Activated naive CD4-positive, alpha-beta T cell treated with anti-CD3 and anti-CD28 coated beads, Interleukin-2, amount 50 U/mL, for 24 hours (primary cell): ENCODE measurements around the gene ZFAND3.

Experiments used
- H3K27ac Mint-ChIP-seq: one replicate; pipeline ENCODE4 v1.8.0; 2021; ENCODE audit warnings: mild to moderate bottlenecking, mixed read lengths
- H3K27me3 Mint-ChIP-seq: one replicate; pipeline ENCODE4 v1.8.0; 2021; ENCODE audit warnings: mixed read lengths
- H3K36me3 Mint-ChIP-seq: one replicate; pipeline ENCODE4 v1.8.0; 2021; ENCODE audit warnings: mixed read lengths
- H3K4me1 Mint-ChIP-seq: one replicate; pipeline ENCODE4 v1.8.0; 2021; ENCODE audit warnings: mixed read lengths
- H3K4me3 Mint-ChIP-seq: one replicate; pipeline ENCODE4 v1.8.0; 2021; ENCODE audit warnings: mild to moderate bottlenecking, mixed read lengths
- H3K9me3 Mint-ChIP-seq: one replicate; pipeline ENCODE4 v1.8.0; 2021; ENCODE audit warnings: mixed read lengths

ZFAND3 gene

GRCh38 chr6:37913210-37913609 is 93.7 kb downstream of the ZFAND3 start:
- Mint-ChIP-seq H3K9me3 (no peaks in the 10 kb centered on the region), H3K36me3 (peaks cover 11% of the 10 kb centered on the region), H3K4me3 (no peak overlapping the region), H3K4me1 (peaks cover 76% of the 10 kb centered on the region), H3K27me3 (no peaks in the 10 kb centered on the region), H3K27ac (peak overlapping the region; percentile 4)

GRCh38 chr6:37915463-37915862 is 95.9 kb downstream of the ZFAND3 start:
- Mint-ChIP-seq H3K9me3 (no peaks in the 10 kb centered on the region), H3K36me3 (peaks cover 13% of the 10 kb centered on the region), H3K4me1 (peaks cover 75% of the 10 kb centered on the region), H3K27ac (no peak overlapping the region), H3K4me3 (no peak overlapping the region), H3K27me3 (no peaks in the 10 kb centered on the region)

GRCh38 chr6:37916149-37916548 is 96.6 kb downstream of the ZFAND3 start:
- H3K27me3 Mint-ChIP-seq = no peaks in the 10 kb centered on the region
- peaks cover 75% of the 10 kb centered on the region for H3K4me1 Mint-ChIP-seq
- H3K9me3 Mint-ChIP-seq = no peaks in the 10 kb centered on the region
- no peak overlapping the region for H3K4me3 Mint-ChIP-seq
- H3K36me3 Mint-ChIP-seq = peaks cover 12% of the 10 kb centered on the region
- H3K27ac Mint-ChIP-seq = no peak overlapping the region

- Mint-ChIP-seq H3K9me3 (no peaks in the 10 kb centered on the region), H3K4me1 (peaks cover 72% of the 10 kb centered on the region), H3K27me3 (no peaks in the 10 kb centered on the region), H3K27ac (no peak overlapping the region), H3K36me3 (peaks cover 12% of the 10 kb centered on the region), H3K4me3 (no peak overlapping the region)
Observed at GRCh38 chr6:37916675-37917074, 97.1 kb downstream of the ZFAND3 start.

GRCh38 chr6:37917566-37917965 is 98.0 kb downstream of the ZFAND3 start:
- Mint-ChIP-seq H3K27ac (no peak overlapping the region), H3K9me3 (no peaks in the 10 kb centered on the region), H3K36me3 (peaks cover 12% of the 10 kb centered on the region), H3K27me3 (no peaks in the 10 kb centered on the region), H3K4me3 (no peak overlapping the region), H3K4me1 (peaks cover 70% of the 10 kb centered on the region)

GRCh38 chr6:37919417-37920157 is 100.1 kb downstream of the ZFAND3 start:
- Mint-ChIP-seq H3K4me1 (peaks cover 70% of the 10 kb centered on the region), H3K4me3 (no peak overlapping the region), H3K36me3 (peaks cover 12% of the 10 kb centered on the region), H3K9me3 (no peaks in the 10 kb centered on the region), H3K27ac (no peak overlapping the region), H3K27me3 (no peaks in the 10 kb centered on the region)

GRCh38 chr6:37920667-37921066 is 101.1 kb downstream of the ZFAND3 start:
- no peaks in the 10 kb centered on the region for H3K27me3 Mint-ChIP-seq
- peaks cover 69% of the 10 kb centered on the region for H3K4me1 Mint-ChIP-seq
- H3K9me3 Mint-ChIP-seq = no peaks in the 10 kb centered on the region
- H3K27ac Mint-ChIP-seq = no peak overlapping the region
- peaks cover 6% of the 10 kb centered on the region for H3K36me3 Mint-ChIP-seq
- H3K4me3 Mint-ChIP-seq = peak overlapping the region; percentile 56

GRCh38 chr6:37922563-37922962 is 103.0 kb downstream of the ZFAND3 start:
- Mint-ChIP-seq H3K4me1 (peaks cover 76% of the 10 kb centered on the region), H3K27me3 (no peaks in the 10 kb centered on the region), H3K36me3 (peaks cover 2% of the 10 kb centered on the region), H3K27ac (no peak overlapping the region), H3K4me3 (no peak overlapping the region), H3K9me3 (no peaks in the 10 kb centered on the region)

GRCh38 chr6:37923514-37923913 is 104.0 kb downstream of the ZFAND3 start:
- Mint-ChIP-seq H3K9me3 (no peaks in the 10 kb centered on the region), H3K27me3 (no peaks in the 10 kb centered on the region), H3K4me1 (peaks cover 73% of the 10 kb centered on the region), H3K4me3 (no peak overlapping the region), H3K36me3 (no peaks in the 10 kb centered on the region), H3K27ac (no peak overlapping the region)

GRCh38 chr6:37926661-37927060 is 107.1 kb downstream of the ZFAND3 start:
- Mint-ChIP-seq H3K9me3 (no peaks in the 10 kb centered on the region), H3K27ac (no peak overlapping the region), H3K36me3 (peaks cover 4% of the 10 kb centered on the region), H3K4me3 (no peak overlapping the region), H3K4me1 (peaks cover 73% of the 10 kb centered on the region), H3K27me3 (no peaks in the 10 kb centered on the region)

- Mint-ChIP-seq H3K4me3 (no peak overlapping the region), H3K27me3 (no peaks in the 10 kb centered on the region), H3K4me1 (peaks cover 69% of the 10 kb centered on the region), H3K9me3 (no peaks in the 10 kb centered on the region), H3K27ac (no peak overlapping the region), H3K36me3 (peaks cover 4% of the 10 kb centered on the region)
Observed at GRCh38 chr6:37928217-37928616, 108.7 kb downstream of the ZFAND3 start.

- peaks cover 9% of the 10 kb centered on the region for H3K36me3 Mint-ChIP-seq
- H3K9me3 Mint-ChIP-seq = no peaks in the 10 kb centered on the region
- H3K4me3 Mint-ChIP-seq = no peak overlapping the region
- no peaks in the 10 kb centered on the region for H3K27me3 Mint-ChIP-seq
- H3K4me1 Mint-ChIP-seq = peaks cover 63% of the 10 kb centered on the region
- peak overlapping the region; percentile 6 for H3K27ac Mint-ChIP-seq
Observed at GRCh38 chr6:37930288-37930971, 110.9 kb downstream of the ZFAND3 start.

- Mint-ChIP-seq H3K27me3 (no peaks in the 10 kb centered on the region), H3K9me3 (no peaks in the 10 kb centered on the region), H3K4me3 (no peak overlapping the region), H3K36me3 (peaks cover 9% of the 10 kb centered on the region), H3K27ac (peak overlapping the region; percentile 73), H3K4me1 (peaks cover 64% of the 10 kb centered on the region)
Observed at GRCh38 chr6:37931066-37931465, 111.5 kb downstream of the ZFAND3 start.

- Mint-ChIP-seq H3K27me3 (no peaks in the 10 kb centered on the region), H3K4me3 (no peak overlapping the region), H3K4me1 (peaks cover 74% of the 10 kb centered on the region), H3K9me3 (no peaks in the 10 kb centered on the region), H3K36me3 (peaks cover 17% of the 10 kb centered on the region), H3K27ac (no peak overlapping the region)
Observed at GRCh38 chr6:37934276-37934675, 114.7 kb downstream of the ZFAND3 start.

- H3K4me1 Mint-ChIP-seq = peaks cover 64% of the 10 kb centered on the region
- H3K9me3 Mint-ChIP-seq = no peaks in the 10 kb centered on the region
- H3K27ac Mint-ChIP-seq = peak overlapping the region; percentile 52
- no peaks in the 10 kb centered on the region for H3K27me3 Mint-ChIP-seq
- peak overlapping the region; percentile 56 for H3K4me3 Mint-ChIP-seq
- H3K36me3 Mint-ChIP-seq = peaks cover 15% of the 10 kb centered on the region
Observed at GRCh38 chr6:37936150-37936549, 116.6 kb downstream of the ZFAND3 start.

- Mint-ChIP-seq H3K4me1 (peaks cover 57% of the 10 kb centered on the region), H3K9me3 (no peaks in the 10 kb centered on the region), H3K4me3 (no peak overlapping the region), H3K36me3 (peaks cover 14% of the 10 kb centered on the region), H3K27me3 (no peaks in the 10 kb centered on the region), H3K27ac (no peak overlapping the region)
Observed at GRCh38 chr6:37936906-37937305, 117.4 kb downstream of the ZFAND3 start.
